Left renal cortex interstitium (tissue), 4 donors: ENCODE measurements around the gene ELMO2. TPM values are rescaled to one million over a fixed set of nuclear protein-coding genes. Genes with fewer than 3 reads are reported as not detected.

ENCODE experiments used
- DNase-seq, 4 donors: peaks; one replicate each; pipeline ENCODE4 v3.0.0-alpha.2; 2013; ENCODE audit warnings: low read depth in 4 of 4, low spot score in 2 of 4, missing footprints in 1 of 4
- polyA plus RNA-seq, 4 donors: library from polyadenylated mRNA; unstranded; fragments of 120-200 nt; gene quantifications; one replicate each; pipeline ENCODE4 v1.2.1, GENCODE V29; 2013; ENCODE audit not compliant: insufficient read length in 4 of 4

ELMO2 gene
- polyA plus RNA-seq, 4 donors: 60.7 to 76.3 (median 66.9) TPM

GRCh38 chr20:46334303-46334904 lies 72.0 kb downstream of the ELMO2 start:
- no peak for DNase-seq

GRCh38 chr20:46333161-46333991 lies 73.0 kb downstream of the ELMO2 start:
- DNase-seq: no peak

- DNase-seq: no peak
Observed at GRCh38 chr20:46332373-46333160, 73.8 kb downstream of the ELMO2 start.

GRCh38 chr20:46331611-46332361 lies 74.6 kb downstream of the ELMO2 start:
- no peak for DNase-seq

GRCh38 chr20:46330831-46331371 lies 75.5 kb downstream of the ELMO2 start:
- DNase-seq: no peak

- DNase-seq: no peak
Observed at GRCh38 chr20:46330072-46330763, 76.2 kb downstream of the ELMO2 start.

- no peak for DNase-seq
Observed at GRCh38 chr20:46328200-46328882, 78.1 kb downstream of the ELMO2 start.

GRCh38 chr20:46327557-46327956 lies 78.9 kb downstream of the ELMO2 start:
- DNase-seq: no peak

GRCh38 chr20:46325789-46326188 lies 80.6 kb downstream of the ELMO2 start:
- DNase-seq: no peak

- no peak for DNase-seq
Observed at GRCh38 chr20:46324960-46325703, 81.3 kb downstream of the ELMO2 start.

GRCh38 chr20:46324379-46324778 lies 82.0 kb downstream of the ELMO2 start:
- DNase-seq: no peak

GRCh38 chr20:46323557-46323956 lies 82.9 kb downstream of the ELMO2 start:
- DNase-seq: no peak

GRCh38 chr20:46322641-46323040 lies 83.8 kb downstream of the ELMO2 start:
- DNase-seq: no peak

GRCh38 chr20:46317685-46318177 lies 88.7 kb downstream of the ELMO2 start:
- DNase-seq: no peak

GRCh38 chr20:46316984-46317684 lies 89.3 kb downstream of the ELMO2 start:
- DNase-seq: no peak
